NCI-H748 (cell line): ENCODE results near the gene FSD1L.
A peak's percentile ranks its signal among the peaks of the same experiment; 100 is the strongest.

Source experiments
- DNase-seq: peaks from one replicate; lab custom pipeline; 2025; ENCODE audit not compliant: unreplicated experiment; lab: John Stamatoyannopoulos, UW

Gene FSD1L

DNA sequence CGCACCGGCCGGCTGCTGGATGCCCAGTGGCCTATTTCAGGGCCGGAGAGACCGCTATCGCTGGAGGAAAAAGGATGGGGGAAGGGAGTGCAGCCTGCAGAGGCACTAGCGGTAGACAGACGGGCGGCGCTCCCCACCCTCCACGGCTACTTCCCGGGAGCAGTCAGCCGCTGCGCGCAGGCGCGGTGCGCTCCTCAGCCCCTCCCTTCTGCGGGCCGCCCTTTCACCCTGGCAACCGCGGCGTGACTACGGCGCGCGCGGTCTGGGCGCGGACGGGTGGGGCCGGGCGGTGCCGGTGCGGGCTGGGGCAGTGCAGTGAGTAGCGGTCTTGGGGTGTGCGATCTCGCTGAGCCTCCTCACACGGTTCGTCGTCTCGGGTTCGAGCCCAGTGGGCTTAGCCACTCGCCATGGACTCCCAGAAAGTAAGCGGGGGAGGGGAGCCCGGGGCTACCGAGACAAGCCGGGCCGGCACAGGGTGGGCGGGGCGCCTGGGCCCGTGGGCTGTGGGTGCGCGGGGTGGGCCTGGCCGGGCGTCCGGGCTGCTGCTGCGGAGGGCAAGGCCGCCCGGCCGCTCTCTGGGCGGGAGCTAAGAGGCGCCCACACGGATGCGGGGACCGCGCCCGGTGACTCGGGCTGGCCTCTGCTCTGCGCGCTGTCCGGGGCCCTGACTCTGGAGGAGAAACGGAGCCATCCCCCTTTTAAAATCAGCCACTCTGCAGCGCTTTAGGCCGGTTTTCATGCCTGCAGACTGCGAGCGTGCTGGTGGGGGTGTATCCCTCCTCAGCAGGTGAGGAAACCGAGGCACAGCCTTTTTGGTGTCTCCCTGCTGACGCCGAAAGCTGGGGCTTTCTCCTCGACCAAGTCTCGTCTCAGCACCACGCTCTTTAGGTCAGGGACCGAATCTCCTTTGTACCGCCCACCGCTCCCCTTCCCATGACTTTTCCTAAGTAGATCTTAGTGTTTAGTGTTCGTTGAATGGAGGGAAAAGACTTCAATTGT lies at the start of gene FSD1L:
FSD1L (plus strand) TSS at position 221 of the 999 bp plus-strand sequence; CDS start at position 408, 187 bp downstream.
- peak; percentile 96 for DNase-seq

DNA sequence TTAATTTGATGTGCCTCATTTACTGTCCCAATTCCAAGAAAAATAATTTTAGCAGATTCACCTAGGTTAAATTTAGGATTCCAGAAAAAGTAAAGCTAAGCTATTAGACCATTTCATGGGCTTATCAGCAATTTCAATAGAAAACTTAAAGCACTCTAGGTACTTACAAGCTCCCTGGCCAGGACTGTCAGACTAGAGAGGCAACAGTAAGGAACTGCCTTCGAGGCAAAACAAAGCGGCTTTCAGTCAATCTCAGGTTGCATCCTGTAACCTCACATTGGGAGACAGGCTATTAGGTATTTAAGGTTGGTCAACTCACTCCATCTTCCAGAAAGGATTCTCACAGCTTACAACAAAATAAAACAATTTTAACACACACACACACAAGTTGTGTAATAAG lies 48.7 kb upstream of the FSD1L start:
- DNase-seq: no peak

GRCh38 chr9:105401651-105402050 lies 46.2 kb upstream of the FSD1L start:
- DNase-seq: peak; percentile 11

- DNase-seq: no peak
These were observed 44.1 kb upstream of the FSD1L start for GRCh38 chr9:105403552-105404248.

GRCh38 chr9:105405514-105406131 lies 42.2 kb upstream of the FSD1L start:
- no peak for DNase-seq

DNA sequence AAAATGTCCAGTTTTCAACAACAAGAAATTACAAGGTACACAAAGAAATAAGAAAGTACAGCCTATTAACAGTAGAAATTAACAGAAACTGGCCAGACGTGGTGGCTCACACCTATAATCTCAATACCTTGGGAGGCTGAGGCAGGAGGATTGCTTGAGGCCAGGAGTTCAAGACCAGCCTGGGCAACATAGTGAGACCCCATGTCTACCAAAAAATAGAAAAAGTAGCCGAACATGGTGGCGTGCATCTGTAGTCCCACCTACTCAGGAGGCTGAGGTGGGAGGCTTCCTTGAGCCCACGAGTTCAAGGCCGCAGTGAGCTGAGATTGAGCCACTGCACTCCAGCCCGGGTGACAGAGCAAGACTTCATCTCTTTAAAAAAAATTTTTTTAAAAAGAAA lies 41.5 kb upstream of the FSD1L start:
- no peak for DNase-seq

DNA sequence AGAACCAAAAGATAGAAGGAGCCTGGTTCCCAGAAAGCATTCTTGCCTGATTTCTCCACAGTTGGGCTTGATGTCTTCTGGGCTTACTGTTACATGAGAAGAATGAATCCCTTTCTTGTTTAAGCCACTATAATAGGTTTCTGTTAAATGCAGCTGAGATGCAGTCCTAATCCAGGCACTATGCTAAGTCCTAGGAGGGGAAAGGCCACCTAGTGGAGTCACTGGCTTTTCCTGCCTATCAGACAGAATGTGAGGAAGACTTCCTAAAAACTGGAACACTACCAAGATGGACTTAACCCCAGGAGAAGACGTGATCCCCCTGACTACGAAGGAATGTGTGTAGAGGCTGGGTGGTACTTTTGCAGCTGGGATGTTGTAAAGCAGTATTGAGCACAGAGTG lies 34.3 kb upstream of the FSD1L start:
- peak; percentile 66 for DNase-seq

DNA sequence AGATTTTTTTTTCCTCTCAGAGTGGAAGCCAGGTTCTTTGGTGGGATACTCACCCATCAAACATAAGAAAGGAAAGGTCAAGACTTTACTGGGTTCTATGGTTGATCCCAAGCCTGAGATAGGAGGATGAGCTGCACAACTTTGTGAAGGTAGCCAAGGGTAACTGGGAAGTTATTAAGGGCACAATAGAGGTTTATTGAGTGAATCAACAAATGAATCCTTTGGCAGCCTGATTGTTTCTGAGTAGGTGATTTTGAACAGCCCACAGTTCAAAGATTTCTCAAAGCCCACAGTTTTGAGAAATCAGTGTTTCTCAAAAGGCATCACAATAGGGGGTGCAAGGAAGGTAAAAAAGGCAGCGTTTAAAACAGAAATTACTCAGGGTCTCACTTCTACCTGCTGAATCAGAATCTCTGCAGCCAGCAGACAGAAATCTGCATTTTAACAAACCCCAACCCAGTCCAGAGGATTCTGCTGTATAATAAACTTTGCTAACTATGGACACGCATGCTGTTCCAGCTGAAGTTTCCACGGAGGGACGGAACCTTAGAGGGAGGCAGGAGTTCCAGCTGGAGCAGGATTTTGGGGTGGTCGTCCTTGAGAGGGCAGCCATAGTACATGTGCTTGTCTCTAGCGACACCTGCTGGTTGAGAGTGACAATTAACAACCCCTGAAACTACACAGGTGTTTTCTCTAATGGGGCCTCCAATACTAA lies 32.7 kb upstream of the FSD1L start:
- DNase-seq: peak; percentile 77

- no peak for DNase-seq
These were observed 32.2 kb upstream of the FSD1L start for GRCh38 chr9:105415662-105415980.

- DNase-seq: no peak
These were observed 31.0 kb upstream of the FSD1L start for GRCh38 chr9:105416840-105417239.

DNA sequence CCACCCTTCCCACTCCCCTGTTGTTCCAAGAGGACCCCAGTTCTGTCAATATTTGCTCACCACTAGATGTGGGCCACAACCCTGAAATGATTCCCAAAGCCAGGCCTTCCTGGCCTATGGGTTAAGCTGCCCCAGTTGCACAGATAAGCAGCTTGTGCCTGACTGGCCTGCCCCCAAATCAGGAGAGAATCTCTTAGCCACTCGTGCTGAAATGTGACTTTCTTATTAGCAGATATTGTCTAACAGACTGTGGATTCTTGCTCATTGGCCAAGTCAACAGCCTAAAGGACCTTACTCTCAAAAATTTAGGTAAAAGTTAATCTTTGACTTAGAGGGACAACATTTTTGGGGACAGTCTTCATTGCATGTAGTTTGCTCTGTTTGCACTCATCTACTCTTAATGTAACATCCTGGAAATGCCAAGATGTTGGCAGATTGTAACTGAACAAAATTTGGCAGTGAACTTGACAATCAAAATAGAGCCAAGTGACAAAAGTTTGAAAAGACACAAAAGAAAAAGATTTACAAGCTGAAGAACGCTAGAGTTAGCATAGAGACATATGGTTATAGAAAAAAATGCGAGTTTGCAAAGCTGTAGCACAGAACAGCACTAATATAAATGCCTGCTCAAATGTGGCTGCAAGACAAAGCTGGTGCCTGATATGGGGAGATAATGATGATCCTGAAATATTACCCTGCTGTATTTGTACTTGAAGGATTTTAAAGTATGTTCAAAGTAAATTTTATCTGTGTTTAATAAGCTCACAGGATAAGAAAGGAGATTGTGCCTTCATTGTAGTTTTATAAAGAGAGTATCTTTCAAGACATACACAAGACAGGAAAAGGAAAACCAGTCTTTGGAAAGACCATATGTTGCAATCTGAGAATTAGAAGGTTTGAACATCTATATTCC lies 29.0 kb upstream of the FSD1L start:
- peak; percentile 41 for DNase-seq

- no peak for DNase-seq
These were observed 27.8 kb upstream of the FSD1L start for GRCh38 chr9:105419816-105420597.

GRCh38 chr9:105421154-105421553 lies 26.7 kb upstream of the FSD1L start:
- no peak for DNase-seq

GRCh38 chr9:105421864-105422263 lies 26.0 kb upstream of the FSD1L start:
- DNase-seq: no peak

DNA sequence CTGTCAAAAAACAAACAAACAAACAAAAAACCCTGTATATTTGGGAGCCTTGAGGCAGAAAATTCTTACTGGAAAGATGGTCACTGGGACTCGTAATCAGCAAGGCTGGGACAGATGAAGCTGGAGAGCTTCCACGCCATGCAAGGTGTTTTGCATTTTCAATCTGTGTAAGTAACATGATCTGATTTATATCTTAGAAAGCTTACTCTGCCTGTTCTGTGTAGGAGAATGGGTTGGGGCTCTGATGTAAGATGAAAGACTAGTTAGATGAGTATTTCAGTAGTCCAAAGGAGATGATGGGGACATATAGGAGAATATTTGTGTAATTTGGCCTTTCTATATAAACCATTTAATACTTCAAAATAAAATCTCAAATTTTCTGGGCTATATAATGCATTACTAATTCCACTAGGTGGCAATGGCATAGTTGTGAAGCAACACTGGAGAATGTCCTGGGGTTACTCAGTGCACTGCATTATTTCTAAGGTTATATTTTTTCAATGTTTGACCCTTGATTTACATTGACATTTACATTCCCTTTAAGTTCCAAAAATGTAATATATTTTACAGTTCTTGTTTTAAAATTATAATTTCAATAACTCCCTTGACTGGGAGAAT lies 21.9 kb upstream of the FSD1L start:
- DNase-seq: no peak

GRCh38 chr9:105426657-105427056 lies 21.2 kb upstream of the FSD1L start:
- no peak for DNase-seq

DNA sequence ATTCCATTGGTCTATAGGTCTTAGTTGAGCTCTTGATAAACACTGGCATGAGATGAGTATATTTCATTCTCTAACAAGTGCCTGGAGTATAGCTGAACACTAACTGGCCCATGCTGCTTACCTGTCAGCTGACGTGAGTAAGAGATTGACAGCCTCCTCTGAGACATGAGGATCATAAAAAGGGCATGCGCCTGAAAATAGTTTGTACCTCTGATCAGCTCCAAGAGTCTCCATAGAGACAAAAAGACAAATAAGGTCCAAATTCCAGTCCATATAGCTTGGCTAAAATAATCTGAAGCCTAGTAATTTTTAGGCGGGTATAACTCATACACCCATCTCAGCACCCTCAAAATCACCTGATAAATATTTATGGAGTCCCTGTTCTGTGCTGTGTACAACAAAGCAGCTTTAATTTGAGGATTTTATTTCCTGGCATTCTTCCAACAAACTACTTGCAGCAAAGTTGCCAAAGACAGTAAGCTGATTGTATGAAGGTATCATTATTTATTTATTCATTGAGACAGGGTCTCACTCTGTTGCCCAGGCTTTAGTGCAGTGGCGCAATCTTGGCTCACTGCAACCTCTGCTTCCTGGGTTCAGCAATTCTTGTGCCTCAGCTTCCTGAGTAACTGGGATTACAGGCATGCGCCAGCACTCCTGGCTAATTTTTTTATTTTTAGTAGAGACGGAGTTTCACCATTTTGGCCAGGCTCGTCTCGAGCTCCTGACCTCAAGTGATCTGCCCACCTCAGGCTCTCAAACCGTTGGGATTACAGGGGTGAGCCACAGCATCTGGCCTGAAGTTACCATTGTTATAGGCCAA lies 16.2 kb upstream of the FSD1L start:
- DNase-seq: peak; percentile 11

GRCh38 chr9:105432247-105432842 lies 15.5 kb upstream of the FSD1L start:
- DNase-seq: no peak
